HG03064 (cell line): Measurements from ENCODE around the gene NCCRP1.
"Not testable (repeated sequence)": the region's sequence is repeated elsewhere in the genome, so short reads cannot be mapped to it uniquely, and the experiment has no call there.

Experiments used
- ATAC-seq: cut with Tn5 transposase; IDR thresholded peaks from one replicate; pipeline ENCODE4 v1.9.1; 2021; ENCODE audit warnings: low read depth; ENCODE audit not compliant: unreplicated experiment

Gene NCCRP1

DNA sequence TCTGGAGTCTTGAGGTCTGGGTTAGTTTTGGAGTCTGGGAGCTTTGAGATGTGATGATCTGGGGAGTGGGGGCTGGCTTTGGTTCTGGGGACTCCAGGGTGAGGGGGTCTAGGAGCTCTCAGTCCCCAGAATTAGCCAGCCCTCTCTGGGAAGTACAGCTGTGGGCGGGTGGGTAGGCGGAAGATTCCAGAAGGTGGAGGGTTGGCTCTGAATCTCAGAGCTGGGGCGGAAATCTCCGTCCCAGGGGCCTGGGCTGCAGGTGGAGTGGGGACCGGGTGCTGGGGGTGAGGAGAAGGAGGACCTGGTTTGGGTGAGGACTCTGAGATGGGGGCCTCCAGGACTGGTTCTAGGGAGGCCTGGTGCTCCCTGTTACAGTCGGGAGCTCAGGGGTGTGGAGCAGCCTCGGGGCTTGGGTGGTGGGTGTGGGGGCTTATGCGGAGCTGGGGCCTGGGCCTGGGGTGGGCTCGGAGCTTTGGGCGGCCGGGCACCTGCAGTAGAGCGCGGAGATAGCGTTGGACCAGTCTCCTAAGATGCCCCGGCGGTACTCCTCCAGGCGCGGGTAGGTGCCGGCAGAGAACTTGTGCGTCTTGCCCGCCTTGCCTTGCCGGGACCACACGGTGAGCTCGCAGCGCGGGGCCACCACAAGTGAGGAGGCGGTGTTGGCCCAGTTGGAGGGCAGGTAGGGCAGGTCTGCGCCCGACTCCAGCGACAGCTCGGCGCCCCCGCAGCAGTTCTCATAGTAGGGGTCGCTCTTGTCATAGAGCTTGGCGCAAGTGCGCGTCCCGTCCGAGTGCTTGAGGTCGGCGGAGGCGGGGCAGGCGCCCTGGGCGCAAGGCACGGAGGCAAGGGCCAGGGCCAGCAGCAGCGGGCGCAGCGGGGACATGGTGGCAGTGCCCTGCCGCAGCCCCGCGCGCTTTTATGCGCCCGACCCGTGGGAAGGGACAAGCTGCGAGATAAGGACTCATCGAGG is 6.9 kb downstream of the NCCRP1 start, which contains the start of gene SYCN:
SYCN (minus strand) TSS at position 892 of the 970 bp plus-strand sequence; CDS start at position 883, 9 bp downstream.
- ATAC-seq: no peak

GRCh38 chr19:39205449-39205764 is 8.6 kb downstream of the NCCRP1 start:
- ATAC-seq: no peak

DNA sequence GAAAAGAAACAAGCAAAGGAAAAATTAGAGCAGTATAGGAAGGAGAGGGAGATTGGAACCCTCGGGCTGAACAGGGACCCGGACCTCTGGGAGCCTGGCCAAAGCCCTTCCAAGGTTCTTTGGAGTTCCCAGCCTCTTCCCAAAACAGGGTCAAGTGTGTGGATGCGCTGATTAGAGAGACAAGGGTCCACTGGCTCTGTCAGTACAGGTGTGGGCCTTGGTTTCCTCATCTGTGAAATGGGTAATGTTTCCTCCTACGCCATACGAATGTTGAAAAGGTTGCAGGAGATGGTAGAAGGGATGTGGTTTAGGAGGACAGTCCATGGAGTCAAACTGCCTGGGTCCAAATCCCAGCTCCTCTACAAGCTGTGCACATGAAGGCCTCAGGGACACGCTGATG is 9.4 kb downstream of the NCCRP1 start:
- no peak for ATAC-seq

- no peak for ATAC-seq
Observed at GRCh38 chr19:39207293-39207836, 10.6 kb downstream of the NCCRP1 start.

DNA sequence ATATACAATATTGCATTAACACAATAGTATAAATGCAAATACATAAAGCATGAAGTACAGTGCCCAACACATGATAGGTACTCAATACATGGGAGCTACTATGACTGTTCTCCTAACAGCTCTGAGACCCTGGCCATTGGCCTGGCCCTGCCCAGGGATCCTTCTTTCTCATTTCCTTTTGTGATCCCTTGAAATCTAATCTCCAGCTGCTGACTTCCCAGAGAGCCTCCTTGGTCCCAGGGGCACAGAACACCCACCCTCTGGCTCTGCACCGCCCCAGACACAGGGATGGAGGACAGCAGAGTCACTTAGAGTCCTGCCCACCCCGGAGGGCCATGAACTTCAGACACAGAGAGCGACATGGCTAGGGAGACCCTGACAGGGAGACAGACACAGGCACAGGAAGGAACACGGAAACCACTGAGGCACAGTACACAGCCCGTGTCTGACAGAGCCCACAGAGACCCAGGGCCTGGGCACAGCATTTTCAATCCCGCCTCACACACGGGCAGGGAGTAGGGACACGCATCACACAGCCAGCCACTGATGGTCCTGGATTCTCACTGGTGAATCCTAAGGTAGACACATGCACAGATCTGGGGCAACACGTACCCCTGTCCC is 11.5 kb downstream of the NCCRP1 start:
- ATAC-seq: no peak

DNA sequence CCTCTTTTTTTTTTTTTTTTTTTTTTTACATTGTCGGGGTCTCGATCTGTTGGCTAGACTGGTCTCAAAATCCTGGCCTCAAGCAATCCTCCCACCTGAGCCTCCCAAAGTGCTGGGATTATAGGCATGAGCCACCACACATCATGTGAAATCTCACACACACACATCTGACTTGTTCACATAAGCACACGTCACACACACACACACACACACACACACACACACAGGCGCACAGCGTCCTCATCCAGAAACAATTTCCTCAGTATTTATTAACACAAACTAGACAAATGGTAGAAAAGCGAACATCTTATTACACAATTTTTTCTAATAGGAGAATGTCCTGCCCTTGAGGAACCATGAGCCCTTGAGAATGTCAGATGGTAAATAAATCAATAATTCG is 12.4 kb downstream of the NCCRP1 start:
- no peak for ATAC-seq

GRCh38 chr19:39211731-39212374 is 15.1 kb downstream of the NCCRP1 start:
- no peak for ATAC-seq

DNA sequence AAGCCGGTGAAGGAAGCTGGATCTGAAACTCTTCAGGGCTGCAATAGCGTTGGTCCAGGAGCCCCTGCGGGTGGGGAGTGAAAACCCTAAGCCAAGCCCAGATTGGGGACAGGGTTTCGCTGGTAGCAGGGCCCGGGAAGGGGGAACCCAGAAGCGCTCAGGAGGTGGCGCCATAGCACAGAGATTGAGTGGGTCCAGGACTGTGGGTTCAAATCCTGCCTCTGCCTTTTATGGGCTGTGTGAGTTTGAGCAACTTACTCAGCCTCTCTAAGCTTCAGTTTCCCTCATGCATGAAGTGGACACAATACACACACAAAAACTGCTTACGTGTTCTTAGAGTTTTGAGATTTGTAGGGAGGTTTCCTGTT is 15.6 kb downstream of the NCCRP1 start:
- no peak for ATAC-seq

DNA sequence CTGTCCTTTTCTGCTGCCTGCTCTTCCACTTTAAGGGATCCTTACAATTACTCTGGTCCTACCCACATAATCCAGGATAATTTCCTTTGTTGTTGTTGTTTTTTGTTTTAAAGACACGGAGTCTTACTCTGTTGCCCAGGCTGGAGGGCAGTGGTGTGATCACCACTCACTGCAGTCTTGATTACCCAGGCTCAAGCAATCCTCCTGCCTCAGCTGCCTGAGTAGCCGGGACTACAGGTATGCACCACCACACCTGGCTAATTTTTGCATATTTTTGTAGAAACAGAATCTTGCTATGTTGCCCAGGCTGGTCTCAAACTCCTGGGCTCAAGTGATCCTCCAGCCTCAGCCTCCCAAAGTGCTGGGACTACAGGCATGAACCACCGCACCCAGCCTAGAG is 18.6 kb downstream of the NCCRP1 start:
- ATAC-seq: not testable (repeated sequence)

- no peak for ATAC-seq
Observed at GRCh38 chr19:39217094-39217493, 20.3 kb downstream of the NCCRP1 start.

DNA sequence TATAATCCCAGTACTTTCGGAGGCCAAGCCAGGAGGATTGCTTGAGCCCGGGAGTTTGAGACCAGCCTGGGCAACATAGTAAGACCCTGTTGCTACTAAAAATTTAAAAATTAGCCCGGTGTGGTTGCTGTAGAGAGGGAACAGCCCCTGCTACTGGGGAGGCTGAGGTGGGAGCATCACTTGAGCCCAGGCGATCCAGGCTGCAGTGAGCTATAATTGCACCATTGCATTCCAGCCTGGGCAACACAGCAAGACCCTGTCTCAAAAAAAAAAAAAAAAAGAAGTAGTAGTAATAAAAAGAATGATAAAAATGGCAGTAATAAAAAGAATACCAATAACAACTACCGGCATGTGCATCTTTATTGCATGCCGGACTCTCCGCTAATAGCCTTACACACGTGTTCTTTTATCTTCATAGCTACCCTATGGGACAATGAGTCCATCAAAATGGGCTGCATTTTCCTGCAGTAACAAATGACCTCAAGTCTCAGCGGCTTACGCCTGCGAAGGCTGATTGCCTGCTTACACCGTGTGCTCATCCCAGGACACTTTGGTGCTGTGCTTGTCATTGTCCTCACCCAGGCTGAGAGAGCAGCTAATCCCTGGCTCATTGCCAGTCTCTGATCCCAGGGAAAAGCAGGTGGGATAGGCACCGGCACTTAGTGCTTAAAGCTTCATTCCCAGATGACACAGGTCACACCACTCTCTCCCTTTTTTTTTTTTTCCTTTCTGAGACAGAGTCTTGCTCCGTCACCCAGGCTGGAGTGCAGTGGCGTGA is 21.7 kb downstream of the NCCRP1 start:
- no peak for ATAC-seq

DNA sequence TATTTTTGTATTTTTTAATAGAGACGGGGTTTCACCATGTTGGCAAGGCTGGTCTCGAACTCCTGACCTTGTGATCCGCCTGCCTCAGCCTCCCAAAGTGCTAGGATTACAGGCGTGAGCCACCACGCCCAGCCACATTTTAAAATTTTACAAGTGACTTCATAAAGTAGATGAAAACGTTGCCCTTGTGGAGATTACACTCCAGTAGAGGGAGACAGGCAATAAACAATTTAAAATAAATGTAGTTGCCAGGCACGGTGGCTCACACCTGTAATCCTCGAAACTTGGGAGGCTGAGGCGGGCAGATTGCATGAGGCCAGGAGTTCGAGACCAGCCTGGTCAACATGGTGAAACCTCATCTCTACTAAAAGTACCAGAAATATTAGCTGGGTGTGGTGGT is 22.3 kb downstream of the NCCRP1 start:
- not testable (repeated sequence) for ATAC-seq

DNA sequence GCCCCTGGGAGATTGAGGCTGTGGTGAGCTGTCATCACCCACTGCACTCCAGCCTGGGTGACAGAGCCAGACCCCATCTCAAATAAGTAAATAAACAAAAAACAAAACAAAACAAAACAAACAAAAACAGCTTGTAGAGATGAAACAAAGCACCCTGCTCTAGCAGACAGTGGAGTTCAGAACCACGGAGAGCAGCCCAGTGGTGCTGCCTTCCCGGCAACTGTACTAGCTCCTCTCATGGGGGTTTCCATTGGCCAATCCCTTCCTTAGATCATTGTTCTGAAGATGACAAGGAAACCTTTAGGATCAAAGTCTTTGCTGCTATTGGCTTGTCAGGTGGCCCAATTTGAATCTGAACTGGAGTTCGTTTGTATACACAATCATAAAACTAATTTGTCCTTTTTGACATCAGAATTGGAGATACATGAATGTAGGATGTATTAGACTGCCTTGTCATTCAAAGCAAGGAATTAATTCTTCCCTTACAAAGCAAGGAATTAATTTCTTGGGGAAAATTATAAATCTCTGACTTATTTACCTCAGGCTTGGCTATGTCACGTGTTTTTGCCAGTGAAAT is 27.0 kb downstream of the NCCRP1 start:
- ATAC-seq: no peak

DNA sequence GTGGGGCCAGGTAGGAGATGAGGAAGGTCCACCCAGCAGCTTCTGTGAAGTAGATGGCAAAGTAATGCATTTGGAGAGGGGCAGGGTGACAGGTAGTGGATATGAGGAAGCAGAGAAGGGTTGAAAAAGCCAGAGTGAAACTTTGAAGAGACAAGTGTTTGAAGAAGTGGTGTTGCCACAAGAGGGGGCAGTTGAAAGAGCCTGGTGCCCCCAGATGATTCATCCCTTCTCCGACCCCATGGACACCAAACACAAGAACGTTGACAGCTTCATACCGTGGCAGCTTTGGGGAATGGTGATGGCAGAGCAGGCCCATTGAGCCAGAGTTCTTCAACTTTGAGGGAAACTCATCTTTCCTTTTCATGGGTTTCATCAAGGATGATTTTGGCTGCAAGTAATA is 28.1 kb downstream of the NCCRP1 start:
- no peak for ATAC-seq

GRCh38 chr19:39230096-39230764 is 33.5 kb downstream of the NCCRP1 start:
- no peak for ATAC-seq

- ATAC-seq: no peak
Observed at GRCh38 chr19:39232708-39233107, 35.9 kb downstream of the NCCRP1 start.

DNA sequence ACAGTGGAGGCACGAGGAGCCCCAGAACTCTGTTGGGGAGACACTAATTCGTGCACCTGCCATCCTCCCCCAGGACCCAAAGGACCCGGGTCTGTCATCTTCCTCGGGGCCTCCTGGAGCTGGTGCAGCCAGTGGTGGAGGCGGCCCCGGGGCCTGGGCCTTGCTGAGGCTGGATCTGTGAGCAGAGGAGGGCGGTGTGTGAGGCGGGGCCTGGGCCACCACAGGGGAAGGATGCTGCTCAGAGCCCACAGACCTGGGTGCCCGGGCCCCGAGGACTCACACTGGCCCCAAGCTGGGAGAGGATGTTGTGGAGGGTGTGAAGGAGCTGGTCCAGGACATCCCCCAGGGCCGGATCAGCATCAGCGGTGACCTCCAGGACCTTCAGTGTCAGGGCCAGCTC is 39.8 kb downstream of the NCCRP1 start:
- ATAC-seq: no peak

- no peak for ATAC-seq
Observed at GRCh38 chr19:39237200-39238184, 40.7 kb downstream of the NCCRP1 start.
